H9 (cell line): Measurements from ENCODE around the gene RHBDD2. TPM values are rescaled to one million over a fixed set of nuclear protein-coding genes. Genes with fewer than 3 reads are reported as not detected.

ENCODE experiments used
- DNase-seq: peaks from one replicate; pipeline ENCODE4 v3.0.0-alpha.2; 2017
- H2AFZ ChIP-seq: one replicate; pipeline ENCODE4 v1.6.1; 2013; ENCODE audit warnings: mild to moderate bottlenecking, low read length, control low read depth, moderate library complexity
- H2AK5ac ChIP-seq: 2 replicates; pipeline ENCODE4 v1.6.1; 2013; ENCODE audit warnings: low read length, control low read depth, mixed read lengths; ENCODE audit not compliant: insufficient read length
- H2BK120ac ChIP-seq: one replicate; pipeline ENCODE4 v1.6.1; 2013; ENCODE audit warnings: low read depth, mild to moderate bottlenecking, low read length, control low read depth, inconsistent platforms; ENCODE audit not compliant: poor library complexity, severe bottlenecking
- H2BK12ac ChIP-seq: 2 replicates; pipeline ENCODE4 v1.6.1; 2013; ENCODE audit warnings: low read length, control low read depth, mixed read lengths, low read depth; ENCODE audit not compliant: insufficient read length
- H2BK15ac ChIP-seq: 2 replicates; pipeline ENCODE4 v1.6.1; 2013; ENCODE audit warnings: low read depth, low read length, control low read depth
- H2BK20ac ChIP-seq: one replicate; pipeline ENCODE4 v1.6.1; 2013; ENCODE audit warnings: low read depth, mild to moderate bottlenecking, low read length, control low read depth, inconsistent platforms; ENCODE audit not compliant: poor library complexity, severe bottlenecking
- H2BK5ac ChIP-seq: 2 replicates; pipeline ENCODE4 v1.6.1; 2013; ENCODE audit warnings: low read length, control low read depth, mixed read lengths; ENCODE audit not compliant: insufficient read length
- H3K14ac ChIP-seq: 2 replicates; pipeline ENCODE4 v1.6.1; 2013; ENCODE audit warnings: low read length, control low read depth; ENCODE audit not compliant: insufficient read depth
- H3K18ac ChIP-seq: 2 replicates; pipeline ENCODE4 v1.6.1; 2013; ENCODE audit warnings: low read depth, mild to moderate bottlenecking, mixed read lengths, low read length, control low read depth; ENCODE audit not compliant: insufficient read length
- H3K23ac ChIP-seq: 2 replicates; pipeline ENCODE4 v1.6.1; 2013; ENCODE audit warnings: low read length, control low read depth, mixed read lengths, low read depth; ENCODE audit not compliant: insufficient read length
- H3K23me2 ChIP-seq: 2 replicates; pipeline ENCODE4 v1.6.1; 2013; ENCODE audit warnings: low read depth, mild to moderate bottlenecking, mixed read lengths, low read length, control low read depth; ENCODE audit not compliant: insufficient read length, poor library complexity, severe bottlenecking
- H3K27ac ChIP-seq: 2 replicates; pipeline ENCODE4 v1.5.1; 2013; ENCODE audit warnings: low read length, control low read depth, mixed read lengths, low read depth; ENCODE audit not compliant: insufficient read length
- H3K27me3 ChIP-seq: 2 replicates; pipeline ENCODE4 v1.6.1; 2013; ENCODE audit warnings: low read length, control low read depth, inconsistent platforms; ENCODE audit not compliant: insufficient read depth
- H3K4ac ChIP-seq: 2 replicates; pipeline ENCODE4 v1.6.1; 2013; ENCODE audit warnings: low read depth, mild to moderate bottlenecking, control low read depth, inconsistent platforms, low read length, moderate library complexity
- H3K4me1 ChIP-seq: 2 replicates; pipeline ENCODE4 v1.6.1; 2013; ENCODE audit warnings: low read length, control low read depth, inconsistent platforms; ENCODE audit not compliant: insufficient read depth
- H3K4me2 ChIP-seq: 2 replicates; pipeline ENCODE4 v1.6.1; 2013; ENCODE audit warnings: low read length, control low read depth, mixed read lengths; ENCODE audit not compliant: insufficient read length, insufficient read depth
- H3K56ac ChIP-seq: 2 replicates; pipeline ENCODE4 v1.6.1; 2013; ENCODE audit warnings: low read depth, mild to moderate bottlenecking, mixed read lengths, low read length, control low read depth; ENCODE audit not compliant: insufficient read length
- H3K79me1 ChIP-seq: 2 replicates; pipeline ENCODE4 v1.6.1; 2013; ENCODE audit warnings: low read depth, mild to moderate bottlenecking, moderate library complexity, low read length, control low read depth, inconsistent platforms; ENCODE audit not compliant: insufficient read depth, poor library complexity, severe bottlenecking
- H3K79me2 ChIP-seq: 2 replicates; pipeline ENCODE4 v1.6.1; 2013; ENCODE audit warnings: low read length, control low read depth, inconsistent platforms; ENCODE audit not compliant: insufficient read depth
- H3K9ac ChIP-seq: 2 replicates; pipeline ENCODE4 v1.6.1; 2013; ENCODE audit warnings: low read length, control low read depth, mixed read lengths; ENCODE audit not compliant: insufficient read length; ENCODE audit errors: extremely low read depth
- H3K9me3 ChIP-seq: one replicate; pipeline ENCODE4 v1.6.1; 2013; ENCODE audit warnings: low read depth, low read length, inconsistent platforms; ENCODE audit not compliant: control insufficient read depth
- H3T11ph ChIP-seq: one replicate; pipeline ENCODE4 v1.6.1; 2013; ENCODE audit warnings: mild to moderate bottlenecking, low read length, control low read depth, inconsistent platforms
- H4K20me1 ChIP-seq: one replicate; pipeline ENCODE4 v1.6.1; 2013; ENCODE audit not compliant: control insufficient read depth, insufficient read length, insufficient read depth
- H4K5ac ChIP-seq: 2 replicates; pipeline ENCODE4 v1.6.1; 2013; ENCODE audit warnings: low read depth, mild to moderate bottlenecking, mixed read lengths, low read length, control low read depth; ENCODE audit not compliant: insufficient read length
- H4K8ac ChIP-seq: replicated peaks from 2 replicates; pipeline ENCODE4 v1.6.1; 2013; ENCODE audit warnings: low read length, control low read depth, mixed read lengths, low read depth; ENCODE audit not compliant: insufficient read length
- H4K91ac ChIP-seq: 2 replicates; pipeline ENCODE4 v1.6.1; 2013; ENCODE audit warnings: low read depth, mild to moderate bottlenecking, moderate library complexity, mixed read lengths, low read length, control low read depth; ENCODE audit not compliant: insufficient read length
- H3K27ac Mint-ChIP-seq, 3 experiments: 2 replicates in 2 of 3; 3 replicates in 1 of 3; pipeline ENCODE4 v1.8.0; 2020 to 2021; ENCODE audit warnings: mixed read lengths in 3 of 3, mild to moderate bottlenecking in 1 of 3, moderate library complexity in 1 of 3
- H3K27me3 Mint-ChIP-seq: 2 replicates; pipeline ENCODE4 v1.8.0; 2021; ENCODE audit warnings: low read depth, mild to moderate bottlenecking, moderate library complexity, mixed read lengths
- H3K36me3 Mint-ChIP-seq, 3 experiments: 2 replicates in 2 of 3; 3 replicates in 1 of 3; pipeline ENCODE4 v1.8.0; 2020 to 2021; ENCODE audit warnings: low read depth in 3 of 3, mixed read lengths in 3 of 3; ENCODE audit not compliant: insufficient read depth in 1 of 3
- H3K4me1 Mint-ChIP-seq, 2 experiments: 2 replicates each; pipeline ENCODE4 v1.8.0; 2020; ENCODE audit warnings: mixed read lengths in 2 of 2
- H3K4me3 Mint-ChIP-seq, 2 experiments: 2 replicates in 1 of 2; 3 replicates in 1 of 2; pipeline ENCODE4 v1.8.0; 2020 to 2021; ENCODE audit warnings: mild to moderate bottlenecking in 2 of 2, mixed read lengths in 2 of 2, moderate library complexity in 1 of 2
- H3K9me3 Mint-ChIP-seq, 2 experiments: 2 replicates in 1 of 2; 3 replicates in 1 of 2; pipeline ENCODE4 v1.8.0; 2020; ENCODE audit warnings: mild to moderate bottlenecking in 2 of 2, mixed read lengths in 2 of 2, moderate library complexity in 1 of 2
- CTCF ChIP-seq: fragments of 200-600 bp; sonication (generic); conservative IDR thresholded peaks from 3 replicates; pipeline ENCODE4 v1.8.0; 2021; ENCODE audit warnings: antibody characterized with exemption, mild to moderate bottlenecking
- WGBS: extraction: QIAGEN DNeasy Blood & Tissue Kit; methylation state at CpG from one replicate; pipeline ENCODE4 v1.1.7; 2013; ENCODE audit warnings: missing lambda C conversion rate, low lambda C conversion rate, mixed read lengths; ENCODE audit not compliant: insufficient read length; ENCODE audit errors: extremely low coverage; 5-methylcytosine and 5-hydroxymethylcytosine counted together
- total RNA-seq: library from RNA; stranded (reverse); gene quantifications from 2 replicates; pipeline ENCODE4 v1.2.1, GENCODE V29; 2021

The RHBDD2 gene
- total RNA-seq, 1 experiment from 2014 or later, result 30.0 TPM

- no peak overlapping the region for H4K5ac ChIP-seq
- no peak overlapping the region for H2BK15ac ChIP-seq
- H3K4ac ChIP-seq, result no peak overlapping the region
- H4K8ac ChIP-seq, result no peak overlapping the region
- H3T11ph ChIP-seq, result no peak overlapping the region
- H3K27ac Mint-ChIP-seq, result peak overlapping the region in 1 of 3 experiments; percentile 81; a peak in 1 of 7 replicates
- no peaks in the 10 kb centered on the region for H3K9me3 Mint-ChIP-seq
- no peaks in the 10 kb centered on the region for H3K79me1 ChIP-seq
- H3K9me3 ChIP-seq, result no peaks in the 10 kb centered on the region
- H3K23ac ChIP-seq, result no peak overlapping the region
- H3K56ac ChIP-seq, result no peak overlapping the region
- H3K27ac ChIP-seq, result no peak overlapping the region
- no CpG with 5 or more reads among the region's 6 CpGs for WGBS
- H3K4me1 Mint-ChIP-seq, result peaks cover 7 to 18% of the 10 kb centered on the region in 2 experiments
- H2BK5ac ChIP-seq, result no peak overlapping the region
- H3K36me3 Mint-ChIP-seq, result no peaks in the 10 kb centered on the region
- no peak overlapping the region for H3K9ac ChIP-seq
- no peaks in the 10 kb centered on the region for H3K4me1 ChIP-seq
- DNase-seq, result no peak
- no peak overlapping the region for H2BK120ac ChIP-seq
- H3K27me3 ChIP-seq, result no peaks in the 10 kb centered on the region
- no peak overlapping the region for H2AFZ ChIP-seq
- no peak overlapping the region for H2AK5ac ChIP-seq
- TF ChIP-seq CTCF, result no peak
- H3K4me3 Mint-ChIP-seq, result no peak overlapping the region
- H3K18ac ChIP-seq, result no peak overlapping the region
- no peaks in the 10 kb centered on the region for H3K23me2 ChIP-seq
- H4K20me1 ChIP-seq, result peaks cover 3% of the 10 kb centered on the region
- no peaks in the 10 kb centered on the region; the same call in none of the 2 replicates for H3K27me3 Mint-ChIP-seq
- H3K14ac ChIP-seq, result no peak overlapping the region
- no peak overlapping the region for H2BK20ac ChIP-seq
- no peak overlapping the region for H3K4me2 ChIP-seq
- H4K91ac ChIP-seq, result no peak overlapping the region
- no peak overlapping the region for H2BK12ac ChIP-seq
- H3K79me2 ChIP-seq, result no peaks in the 10 kb centered on the region
Measured at GRCh38 chr7:75896803-75897327, 18.0 kb downstream of the RHBDD2 start.
